T follicular helper cell (primary cell): ENCODE measurements around the gene HMG20A.
A peak's percentile ranks its signal among the peaks of the same experiment; 100 is the strongest.

Source experiments
- DNase-seq: peaks from one replicate; pipeline ENCODE4 v3.0.0-alpha.2; 2020; ENCODE audit warnings: low read depth

Gene HMG20A

GRCh38 chr15:77476995-77477394 is 56.3 kb downstream of the HMG20A start:
- no peak for DNase-seq

- DNase-seq, result no peak
Measured at GRCh38 chr15:77478051-77478450, 57.4 kb downstream of the HMG20A start.

DNA sequence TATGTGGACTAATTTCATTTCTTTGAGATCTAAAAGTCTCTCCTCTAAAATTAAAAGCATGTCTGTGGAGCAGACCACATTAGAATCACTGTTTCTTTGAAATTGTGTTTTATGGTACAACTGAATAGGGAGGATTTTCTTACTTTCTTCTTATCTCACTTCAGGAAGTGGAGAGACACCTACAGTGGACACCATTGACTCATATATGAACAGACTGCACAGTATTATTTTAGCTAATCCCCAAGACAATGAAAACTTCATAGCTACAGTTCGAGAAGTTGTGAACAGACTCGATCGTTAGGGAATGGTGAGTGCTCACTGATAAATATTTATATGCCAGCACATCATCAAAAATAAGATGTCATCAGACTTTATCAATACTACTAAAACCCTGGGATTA is 58.3 kb downstream of the HMG20A start:
- no peak for DNase-seq

DNA sequence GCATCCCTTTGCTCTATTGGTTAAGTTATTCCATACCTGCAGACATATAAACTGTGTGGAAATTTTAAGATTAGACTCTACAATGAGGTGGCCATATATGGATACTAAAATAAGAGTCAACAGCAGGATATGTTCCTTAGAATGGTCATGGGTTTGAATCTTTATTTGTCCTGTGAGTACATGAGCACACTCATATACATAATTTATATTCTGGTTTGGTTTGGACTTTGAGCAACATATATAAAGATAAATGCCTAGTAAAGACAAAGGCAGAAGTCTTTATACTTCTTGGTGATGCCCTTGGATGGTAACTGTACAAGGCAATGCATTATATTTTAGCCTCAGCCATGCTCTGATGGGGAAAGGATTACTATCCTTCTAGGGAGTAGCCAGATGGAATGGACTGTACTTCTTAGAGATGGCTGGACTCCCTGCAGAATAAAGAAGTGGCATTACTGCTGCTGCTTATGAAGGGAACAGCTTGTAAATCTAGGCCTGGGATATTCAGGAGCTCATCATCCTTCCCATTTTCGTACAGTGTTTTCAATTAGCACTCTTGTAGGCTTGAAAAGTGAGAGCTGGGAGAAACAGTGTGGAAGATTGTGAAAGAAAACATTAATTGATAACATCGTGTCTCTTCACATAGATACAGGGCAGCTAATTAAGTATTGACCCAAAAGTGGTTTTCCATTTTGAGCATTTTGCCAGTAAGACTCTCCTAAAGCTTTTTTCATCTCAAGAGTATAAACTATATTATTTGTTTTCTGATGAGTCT is 60.4 kb downstream of the HMG20A start:
- DNase-seq, result no peak

DNA sequence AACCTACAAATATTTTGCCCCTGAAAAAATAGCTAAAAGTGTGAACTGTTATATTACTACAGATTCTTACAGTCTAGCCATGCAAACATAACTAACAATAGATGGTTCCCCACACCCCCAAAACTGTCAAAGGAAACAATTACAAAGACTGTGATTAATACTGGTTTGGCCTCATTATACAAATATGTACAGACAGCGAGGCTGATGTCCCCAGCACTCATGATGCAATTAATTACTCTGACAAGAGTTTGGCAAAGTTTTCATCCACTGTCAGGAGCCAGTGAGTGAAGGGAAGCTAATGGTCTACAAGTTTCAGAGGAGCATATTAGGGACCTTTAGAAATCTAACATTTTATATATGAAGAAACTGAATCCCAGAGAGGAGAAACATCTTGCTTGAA is 61.0 kb downstream of the HMG20A start:
- DNase-seq, result no peak

DNA sequence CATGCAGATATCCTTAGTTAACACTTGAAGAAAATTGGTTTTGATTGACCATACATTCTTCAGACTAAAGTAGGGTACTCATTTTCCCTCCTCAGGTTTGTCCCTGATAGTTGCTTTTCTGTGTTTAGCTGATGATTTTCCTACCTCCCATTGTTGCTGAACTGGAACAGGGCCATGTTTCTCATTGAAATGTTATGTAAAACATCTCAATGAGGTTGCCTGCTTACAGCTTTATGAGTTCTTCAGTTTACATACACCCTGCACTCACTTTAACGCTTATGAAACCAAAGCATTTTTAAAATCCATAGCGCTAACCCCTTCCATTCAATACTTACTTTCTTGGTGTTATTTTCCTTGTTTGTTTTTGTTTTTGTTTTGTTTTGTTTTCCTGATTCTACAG is 61.9 kb downstream of the HMG20A start:
- no peak for DNase-seq

DNA sequence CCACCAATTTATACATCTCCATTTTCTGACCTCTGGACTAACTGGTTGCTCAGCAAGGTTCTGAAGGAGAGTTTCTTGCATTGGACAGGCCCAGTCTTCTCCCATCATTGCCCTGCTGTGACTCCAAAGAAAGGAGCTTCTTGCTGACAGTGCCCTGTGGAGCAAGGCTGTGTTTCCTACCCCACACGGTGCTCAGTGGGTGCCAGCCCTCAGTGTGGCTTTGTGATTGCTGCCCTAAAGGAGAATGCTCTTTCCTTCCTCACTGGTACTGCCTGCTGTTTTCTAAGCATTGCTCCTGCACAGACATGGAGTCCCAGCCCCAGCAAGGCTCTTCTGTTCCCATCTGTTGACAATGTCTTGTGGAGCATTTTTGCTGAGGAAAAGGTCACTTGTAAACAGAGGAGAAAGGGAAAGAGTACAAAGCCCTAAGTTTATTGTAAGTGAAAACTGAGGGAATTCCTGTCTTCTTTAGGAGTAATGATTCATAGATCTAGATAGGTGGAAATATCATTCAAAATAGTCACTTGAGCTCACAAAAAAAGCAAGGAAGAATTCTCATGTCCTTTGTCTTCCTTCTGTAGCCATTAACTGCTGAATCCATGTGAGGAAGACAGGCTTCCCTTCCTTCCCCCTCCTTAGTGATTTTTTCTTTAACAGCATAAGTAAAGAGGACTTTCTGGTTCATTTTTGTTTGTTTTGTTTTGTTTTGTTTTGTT is 62.9 kb downstream of the HMG20A start:
- DNase-seq, result no peak

DNA sequence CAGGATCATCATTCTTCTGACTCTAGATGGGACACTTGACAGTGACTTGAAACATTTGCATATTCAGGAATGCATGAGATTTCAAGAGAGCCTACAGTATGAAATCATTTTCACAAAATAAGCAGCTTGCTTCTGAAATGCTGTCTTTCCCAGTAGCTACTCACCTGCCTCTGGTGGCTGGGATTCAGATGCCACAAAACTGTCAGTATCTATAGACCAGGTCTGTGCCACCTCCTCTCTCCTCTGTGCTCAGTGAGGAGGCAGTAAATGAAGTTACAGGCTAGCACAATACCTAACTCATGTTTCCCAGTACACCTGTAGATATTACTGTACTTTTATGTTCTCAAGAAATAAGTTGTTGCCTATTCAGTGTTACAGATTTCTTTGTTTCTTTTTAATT is 64.3 kb downstream of the HMG20A start:
- DNase-seq, result no peak

DNA sequence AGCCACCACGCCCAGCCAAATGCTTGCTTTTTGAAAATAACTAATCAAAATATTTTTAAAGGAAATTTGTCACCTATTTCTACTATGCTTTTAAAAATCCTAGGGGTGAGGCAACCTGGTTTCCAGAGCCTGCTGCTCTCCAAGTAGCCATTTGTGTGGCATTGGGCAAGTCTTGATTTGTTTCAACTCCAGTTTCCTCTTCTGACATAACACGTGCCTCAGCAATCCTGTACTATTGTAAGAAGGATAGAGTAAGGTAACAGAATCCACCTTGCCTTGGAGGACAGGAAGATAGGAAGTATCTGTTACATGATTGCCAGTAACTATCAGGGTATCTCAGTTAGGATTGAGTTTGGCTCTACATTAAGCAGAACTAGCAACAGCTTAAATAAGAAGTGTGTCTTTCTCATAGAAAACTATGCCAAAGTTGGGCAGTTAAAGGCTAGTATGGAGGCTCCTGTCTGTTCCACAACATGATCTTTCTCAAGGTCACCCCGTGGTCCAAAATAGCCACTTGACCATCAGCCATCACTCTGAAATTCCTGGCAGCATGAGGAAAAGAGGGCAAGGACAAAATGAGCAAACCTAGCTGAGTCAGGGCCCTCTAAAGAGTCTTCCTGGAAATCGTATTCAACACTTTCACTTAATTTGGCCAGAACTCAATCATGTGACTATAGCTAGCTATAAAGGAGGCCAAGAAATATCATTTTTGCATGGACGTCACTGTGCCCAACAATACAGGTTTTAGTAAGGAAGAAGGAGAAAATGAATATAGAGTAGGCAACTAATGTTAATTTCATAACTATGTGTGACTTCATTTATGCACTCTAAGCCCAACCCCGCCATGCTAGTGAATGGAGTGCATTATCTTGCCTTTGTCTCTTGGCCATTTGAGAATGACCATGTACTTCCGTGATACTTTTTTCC is 66.1 kb downstream of the HMG20A start:
- DNase-seq, result no peak

DNA sequence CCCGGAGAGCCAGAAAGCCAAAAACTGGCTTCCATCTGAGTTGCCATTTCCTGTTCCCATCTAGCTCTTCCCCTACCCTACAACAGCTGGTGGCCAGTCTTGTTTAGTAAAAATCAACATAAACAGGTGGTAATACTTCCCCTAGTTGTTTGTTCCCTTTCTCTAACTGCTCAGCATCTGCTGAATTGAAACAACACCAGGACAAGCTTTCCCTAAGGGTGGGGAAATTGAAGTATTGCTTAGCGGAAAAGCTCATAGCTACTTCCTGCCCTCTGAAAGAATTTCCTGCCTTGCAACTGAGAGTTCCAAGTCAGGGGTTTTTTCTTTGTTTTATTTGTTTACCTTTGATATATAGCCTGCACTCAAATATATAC is 66.8 kb downstream of the HMG20A start:
- DNase-seq, result no peak

DNA sequence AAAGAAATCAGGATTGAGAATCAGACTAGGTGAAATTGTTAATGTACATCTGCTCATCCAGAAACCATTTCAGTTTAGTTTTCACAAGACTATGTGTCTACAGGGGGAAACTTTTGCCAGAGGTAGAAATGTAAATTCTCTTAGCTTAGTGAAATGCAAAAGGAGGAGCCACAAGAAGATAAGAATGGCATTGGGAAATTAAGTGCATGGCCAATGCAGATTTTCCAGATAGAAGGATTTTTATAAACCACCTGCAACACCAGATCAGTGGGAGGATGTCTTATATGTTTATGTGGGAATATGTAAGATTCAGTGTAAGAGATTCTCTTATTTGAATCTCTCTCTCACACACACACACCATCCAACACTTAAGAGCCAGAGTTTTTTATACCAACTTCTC is 67.2 kb downstream of the HMG20A start:
- no peak for DNase-seq

- no peak for DNase-seq
Measured at GRCh38 chr15:77489647-77490046, 69.0 kb downstream of the HMG20A start.

GRCh38 chr15:77493324-77493907 is 72.7 kb downstream of the HMG20A start:
- DNase-seq, result no peak

- DNase-seq, result no peak
Measured at GRCh38 chr15:77494073-77494867, 73.6 kb downstream of the HMG20A start.

- DNase-seq, result no peak
Measured at GRCh38 chr15:77494964-77495363, 74.3 kb downstream of the HMG20A start.

GRCh38 chr15:77495838-77496596 is 75.3 kb downstream of the HMG20A start:
- no peak for DNase-seq

- DNase-seq, result peak; percentile 53
Measured at GRCh38 chr15:77496715-77497109, 76.0 kb downstream of the HMG20A start.

DNA sequence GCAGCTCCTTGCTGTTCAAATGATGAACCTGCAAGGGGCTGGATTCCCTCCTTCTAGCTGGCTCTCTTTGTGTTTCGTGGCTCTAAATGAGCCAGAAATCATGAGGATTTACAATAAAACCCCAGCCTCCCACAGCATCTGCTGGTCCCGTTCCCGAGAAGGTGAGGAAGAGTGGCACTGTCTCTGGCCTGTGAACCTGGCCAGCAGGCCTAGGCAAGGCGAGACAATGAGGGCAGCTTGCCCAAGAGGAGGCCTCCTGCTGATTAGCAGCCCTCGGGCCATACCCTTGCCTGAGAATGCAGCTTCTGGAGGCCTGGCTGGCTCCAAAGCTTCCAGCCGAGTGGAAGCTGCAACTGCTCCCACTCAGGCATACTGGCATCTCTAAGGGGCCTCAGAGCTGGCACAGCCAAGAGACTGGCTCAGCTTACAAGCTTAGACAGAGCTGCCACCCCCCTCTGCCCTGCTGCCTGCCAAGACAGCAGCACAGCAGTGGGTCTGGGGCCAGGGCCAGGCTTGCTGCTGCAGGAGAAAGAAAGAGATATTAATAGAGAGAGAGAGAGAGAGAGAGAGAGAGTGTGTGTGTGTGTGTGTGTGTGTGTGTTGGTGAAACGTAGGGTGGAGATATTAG is 76.5 kb downstream of the HMG20A start:
- no peak for DNase-seq

- DNase-seq, result no peak
Measured at GRCh38 chr15:77497942-77498361, 77.3 kb downstream of the HMG20A start.
